Esophagus squamous epithelium (tissue), 4 donors: Measurements from ENCODE around the gene SLX9.

ENCODE experiments used
- CTCF ChIP-seq, 6 experiments: fragments of 450-650 bp in 4 of 6; fragments of 200-600 bp in 2 of 6; sonication (generic) in 2 of 6; IDR thresholded peaks; one replicate each; pipeline ENCODE4 v1.5.1; 2016 to 2019; ENCODE audit warnings: antibody characterized with exemption in 6 of 6, mild to moderate bottlenecking in 4 of 6, moderate library complexity in 4 of 6
- POLR2A ChIP-seq, 4 donors: fragments of 450-650 bp; IDR thresholded peaks; one replicate each; pipeline ENCODE4 v1.6.1; 2017; ENCODE audit warnings: antibody characterized with exemption in 4 of 4, mild to moderate bottlenecking in 4 of 4, moderate library complexity in 3 of 4

DNA sequence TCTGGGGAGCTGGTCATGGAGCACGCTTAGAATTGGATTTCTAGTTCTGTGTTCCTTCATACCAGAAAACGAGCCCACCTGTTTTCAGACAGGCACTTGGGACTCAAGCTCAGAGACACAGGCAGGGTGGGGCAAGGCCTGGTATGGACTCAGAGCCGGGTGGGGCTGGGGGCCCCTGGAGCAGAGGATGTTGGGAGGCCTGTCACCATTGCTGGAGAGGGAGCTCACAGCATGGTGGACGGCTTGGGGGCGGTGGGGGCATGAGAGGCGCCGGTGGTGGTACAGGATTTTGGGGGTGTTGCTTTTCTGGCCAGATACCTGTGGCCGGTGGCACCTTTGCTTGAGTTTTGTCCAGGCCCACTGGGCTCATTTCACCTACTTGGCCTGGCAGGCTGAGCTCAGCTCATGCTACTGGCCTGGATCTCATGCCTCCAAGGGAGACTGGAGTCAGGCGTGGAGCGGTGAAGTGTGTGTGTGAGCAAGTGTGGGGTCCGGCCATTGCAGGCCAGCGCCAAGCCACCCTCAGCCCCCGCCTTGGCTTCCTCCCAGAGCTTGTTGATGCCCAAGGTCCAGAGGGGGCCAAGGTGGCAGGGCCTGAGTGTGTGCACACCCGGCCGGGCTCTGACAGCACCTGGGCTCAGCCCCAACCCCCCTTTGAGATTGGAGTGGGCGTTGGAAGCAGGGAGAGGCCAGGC is 8.7 kb downstream of the SLX9 start:
- TF ChIP-seq POLR2A (IDR thresholded peaks at IDR 0.05) (no peak), CTCF (IDR thresholded peaks at IDR 0.05) (no peak)
